A549 (cell line): ENCODE measurements around the gene HPCA. TPM values are rescaled to one million over a fixed set of nuclear protein-coding genes. Genes with fewer than 3 reads are reported as not detected.

Experiments
- ATAC-seq, 2 experiments: fragments of 200-7000 bp in 1 of 2; fragments of >200 bp in 1 of 2; cut with Nextera tagmentation in 1 of 2; cut with Tn5 transposase in 1 of 2; 3 replicates each; pipeline versions ENCODE4 v1.8.0 to v1.9.1; 2018 to 2020; ENCODE audit warnings: mild to moderate bottlenecking in 1 of 2, moderate library complexity in 1 of 2
- CTCF ChIA-PET: fragments of 300-600 bp; sonication (Branson Sonifier 250); formaldehyde crosslinking; extraction: SDS; loops from one replicate; lab custom pipeline; 2021; ENCODE audit warnings: antibody characterized with exemption, inconsistent platforms; lab: Yijun Ruan, JAX
- POLR2A ChIA-PET: fragments of 350-600 bp; formaldehyde crosslinking; extraction: SDS; loops from one replicate; lab custom pipeline; 2021; ENCODE audit warnings: antibody characterized with exemption, inconsistent platforms; lab: Yijun Ruan, JAX
- DNase-seq, 2 experiments: peaks; one replicate each; pipeline versions ENCODE4 v3.0.0 to v3.0.0-alpha.2; 2011 to 2016; ENCODE audit warnings: low read depth in 1 of 2, low spot score in 1 of 2
- FAIRE-seq: peaks from 2 replicates; lab custom pipeline; 2011; peaks lifted over from hg19 to GRCh38; lab: Jason Lieb, UNC
- H3K27ac ChIP-seq, 2 experiments: fragments of >200 bp; sonication (Bioruptor Twin); formaldehyde crosslinking; 3 replicates each; pipeline ENCODE4 v1.5.1; 2016 to 2017
- H3K4me1 ChIP-seq: fragments of >200 bp; sonication (Bioruptor Twin); formaldehyde crosslinking; 3 replicates; pipeline ENCODE4 v1.6.1; 2016
- H3K4me2 ChIP-seq: fragments of >200 bp; sonication (Bioruptor Twin); formaldehyde crosslinking; 3 replicates; pipeline ENCODE4 v1.6.1; 2016
- H3K4me3 ChIP-seq: fragments of >200 bp; sonication (Bioruptor Twin); formaldehyde crosslinking; 3 replicates; pipeline ENCODE4 v1.5.1; 2016
- H3K9me3 ChIP-seq: fragments of >200 bp; sonication (Bioruptor Twin); formaldehyde crosslinking; 3 replicates; pipeline ENCODE4 v1.6.1; 2016
- BHLHE40 ChIP-seq: IDR thresholded peaks from 2 replicates; pipeline ENCODE4 v1.6.1; 2012; ENCODE audit warnings: low read depth, low read length, inconsistent platforms
- CBX8 ChIP-seq: fragments of 200-600 bp; sonication (generic); IDR thresholded peaks from 2 replicates; pipeline ENCODE4 v1.6.1; 2016
- CEBPB ChIP-seq, 2 experiments: fragments of >200 bp in 1 of 2; sonication (Bioruptor Twin) in 1 of 2; formaldehyde crosslinking in 1 of 2; IDR thresholded peaks; 2 replicates each; pipeline ENCODE4 v1.6.1; 2012 to 2016
- CHD4 ChIP-seq: fragments of 200-600 bp; sonication (generic); IDR thresholded peaks from 2 replicates; pipeline ENCODE4 v1.6.1; 2016; ENCODE audit warnings: antibody characterized with exemption, mild to moderate bottlenecking, borderline replicate concordance
- EHMT2 ChIP-seq: fragments of 200-600 bp; sonication (generic); IDR thresholded peaks from 2 replicates; pipeline ENCODE4 v1.6.1; 2016; ENCODE audit warnings: antibody characterized with exemption, low read depth, mild to moderate bottlenecking, moderate library complexity
- FOSL2 ChIP-seq, 2 experiments: fragments of 450-650 bp in 1 of 2; fragments of >200 bp in 1 of 2; sonication (Bioruptor Twin) in 1 of 2; formaldehyde crosslinking; IDR thresholded peaks; 2 replicates each; pipeline versions ENCODE4 v1.5.0 to v1.6.1; 2016 to 2020; ENCODE audit warnings: mild to moderate bottlenecking in 1 of 2, moderate library complexity in 1 of 2
- HDAC2 ChIP-seq: fragments of 200-600 bp; sonication (generic); IDR thresholded peaks from 2 replicates; pipeline ENCODE4 v1.6.1; 2016
- HOXB5 ChIP-seq: fragments of 250-450 bp; sonication (Bioruptor Pico); IDR thresholded peaks from 2 replicates; pipeline ENCODE4 v1.5.0; 2020; ENCODE audit warnings: mild to moderate bottlenecking, moderate library complexity
- JUNB ChIP-seq: fragments of >200 bp; sonication (Bioruptor Twin); formaldehyde crosslinking; IDR thresholded peaks from 2 replicates; pipeline ENCODE4 v1.6.1; 2016
- KDM1A ChIP-seq: fragments of 200-600 bp; sonication (generic); IDR thresholded peaks from 2 replicates; pipeline ENCODE4 v1.6.1; 2016; ENCODE audit warnings: low read depth, mild to moderate bottlenecking
- KDM5A ChIP-seq: fragments of 200-600 bp; sonication (generic); IDR thresholded peaks from 2 replicates; pipeline ENCODE4 v1.6.1; 2016; ENCODE audit warnings: antibody characterized with exemption, mild to moderate bottlenecking
- MAFK ChIP-seq: fragments of 450-650 bp; IDR thresholded peaks from 2 replicates; pipeline ENCODE4 v1.6.1; 2014; ENCODE audit not compliant: partially characterized antibody
- MAZ ChIP-seq: fragments of 150-350 bp; IDR thresholded peaks from 2 replicates; pipeline ENCODE4 v1.6.1; 2014; ENCODE audit warnings: antibody characterized with exemption, low read depth, low read length, borderline replicate concordance
- MYC ChIP-seq: IDR thresholded peaks from 2 replicates; pipeline ENCODE4 v1.6.1; 2012; ENCODE audit warnings: mild to moderate bottlenecking, inconsistent platforms, low read length, improper control_type of control experiment, borderline replicate concordance
- NFE2L2 ChIP-seq: fragments of 150-350 bp; conservative IDR thresholded peaks from 2 replicates; pipeline ENCODE4 v1.6.1; 2014; ENCODE audit warnings: low read length
- PHF8 ChIP-seq: fragments of 200-600 bp; sonication (generic); IDR thresholded peaks from 2 replicates; pipeline ENCODE4 v1.6.1; 2016; ENCODE audit warnings: low read depth, mild to moderate bottlenecking, antibody characterized with exemption, moderate library complexity, borderline replicate concordance
- RAD21 ChIP-seq, 2 experiments: fragments of >200 bp in 1 of 2; sonication (Bioruptor Twin) in 1 of 2; formaldehyde crosslinking in 1 of 2; IDR thresholded peaks in 1 of 2; conservative IDR thresholded peaks in 1 of 2; 2 replicates in 1 of 2; 3 replicates in 1 of 2; pipeline ENCODE4 v1.6.1; 2012 to 2018; ENCODE audit warnings: inconsistent platforms in 1 of 2
- RARB ChIP-seq: fragments of 250-450 bp; sonication (Bioruptor Pico); IDR thresholded peaks from 2 replicates; pipeline ENCODE4 v1.8.0; 2021; ENCODE audit warnings: mild to moderate bottlenecking, moderate library complexity
- RCOR1 ChIP-seq: fragments of 150-350 bp; IDR thresholded peaks from 2 replicates; pipeline ENCODE4 v1.6.1; 2014; ENCODE audit warnings: antibody characterized with exemption, low read length, low read depth
- RFX5 ChIP-seq: fragments of 450-650 bp; IDR thresholded peaks from 2 replicates; pipeline ENCODE4 v1.7.1; 2014; ENCODE audit warnings: antibody characterized with exemption, mild to moderate bottlenecking, moderate library complexity
- SMC3 ChIP-seq: fragments of >200 bp; sonication (Bioruptor Twin); formaldehyde crosslinking; IDR thresholded peaks from 3 replicates; pipeline ENCODE4 v1.6.1; 2018; ENCODE audit warnings: inconsistent platforms
- TFCP2L1 ChIP-seq: fragments of 250-450 bp; sonication (Bioruptor Pico); IDR thresholded peaks from 2 replicates; pipeline ENCODE4 v1.5.0; 2021; ENCODE audit warnings: mild to moderate bottlenecking
- TP53 ChIP-seq: fragments of 250-450 bp; sonication (Bioruptor Pico); IDR thresholded peaks from 2 replicates; pipeline ENCODE4 v1.5.0; 2021; ENCODE audit warnings: mild to moderate bottlenecking, moderate library complexity
- ZC3H11A ChIP-seq: fragments of 450-650 bp; IDR thresholded peaks from 2 replicates; pipeline ENCODE4 v1.6.1; 2014; ENCODE audit warnings: antibody characterized with exemption, mild to moderate bottlenecking
- ZNF302 ChIP-seq: fragments of 250-450 bp; sonication (Bioruptor Pico); IDR thresholded peaks from 2 replicates; pipeline ENCODE4 v1.9.0; 2021; ENCODE audit warnings: inconsistent platforms, mild to moderate bottlenecking, moderate library complexity
- ZSCAN20 ChIP-seq: fragments of 250-450 bp; sonication (Bioruptor Pico); IDR thresholded peaks from 2 replicates; pipeline ENCODE4 v1.8.0; 2022; ENCODE audit warnings: mild to moderate bottlenecking, moderate library complexity
- WGBS: methylation state at CpG from one replicate; pipeline ENCODE4 v1.1.6; 2017; ENCODE audit errors: missing lambda C conversion rate; 5-methylcytosine and 5-hydroxymethylcytosine counted together
- polyA minus RNA-seq: library from RNA; depleted of rRNA, polyadenylated mRNA; stranded (reverse); fragments of >200 nt; gene quantifications from 2 replicates; pipeline ENCODE4 v1.2.3, GENCODE V29; 2011; rRNA and poly(A)+ RNA removed
- polyA plus RNA-seq, 4 experiments: library from polyadenylated mRNA; depleted of rRNA in 3 of 4; stranded (reverse); fragments of >200 nt; fragmentation: RNase III in 1 of 4; extraction: RNeasy Plus Mini Kit Qiagen cat#74134 plus additional on column Dnase treatment in 1 of 4; gene quantifications; 2 replicates in 3 of 4; 3 replicates in 1 of 4; pipeline ENCODE4 v1.2.3, GENCODE V29; 2011 to 2017
- TF ChIP-seq, protein P1 (sequence below): fragments of >200 bp; sonication (Bioruptor Twin); formaldehyde crosslinking; IDR thresholded peaks from 3 replicates; pipeline ENCODE4 v1.6.1; 2016
- TF ChIP-seq, protein P2 (sequence below): fragments of 450-650 bp; IDR thresholded peaks from 2 replicates; pipeline ENCODE4 v1.6.1; 2014; ENCODE audit warnings: antibody characterized with exemption
- TF ChIP-seq, protein P3 (sequence below): fragments of 200-600 bp; sonication (generic); IDR thresholded peaks from 2 replicates; pipeline ENCODE4 v1.6.1; 2016; ENCODE audit warnings: antibody characterized with exemption, mild to moderate bottlenecking, moderate library complexity
- TF ChIP-seq, protein P4 (sequence below): IDR thresholded peaks from 2 replicates; pipeline ENCODE4 v1.6.1; 2012
- TF ChIP-seq, protein P5 (sequence below): IDR thresholded peaks from 2 replicates; pipeline ENCODE4 v1.6.1; 2012
- TF ChIP-seq, protein P6 (sequence below): fragments of 250-450 bp; sonication (Bioruptor Pico); IDR thresholded peaks from 2 replicates; pipeline ENCODE4 v1.5.0; 2020; ENCODE audit warnings: low read depth, mild to moderate bottlenecking, moderate library complexity

Gene HPCA
- polyA plus RNA-seq (2011; rRNA removed) (0.08 and 0.34 TPM in 2 replicates), polyA plus RNA-seq (2017; fragmentation: RNase III; extraction: RNeasy Plus Mini Kit Qiagen cat#74134 plus additional on column Dnase treatment) (0.21 to 0.65 TPM (median 0.30 TPM) in 3 replicates), polyA minus RNA-seq (not detected in 2 replicates)
- 0.08 and 0.13 TPM in 2 replicates for polyA plus RNA-seq (2012; cell fraction: cytosol; rRNA removed)
- 0.13 and 0.20 TPM in 2 replicates for polyA plus RNA-seq (2012; cell fraction: nucleus; rRNA removed)

DNA sequence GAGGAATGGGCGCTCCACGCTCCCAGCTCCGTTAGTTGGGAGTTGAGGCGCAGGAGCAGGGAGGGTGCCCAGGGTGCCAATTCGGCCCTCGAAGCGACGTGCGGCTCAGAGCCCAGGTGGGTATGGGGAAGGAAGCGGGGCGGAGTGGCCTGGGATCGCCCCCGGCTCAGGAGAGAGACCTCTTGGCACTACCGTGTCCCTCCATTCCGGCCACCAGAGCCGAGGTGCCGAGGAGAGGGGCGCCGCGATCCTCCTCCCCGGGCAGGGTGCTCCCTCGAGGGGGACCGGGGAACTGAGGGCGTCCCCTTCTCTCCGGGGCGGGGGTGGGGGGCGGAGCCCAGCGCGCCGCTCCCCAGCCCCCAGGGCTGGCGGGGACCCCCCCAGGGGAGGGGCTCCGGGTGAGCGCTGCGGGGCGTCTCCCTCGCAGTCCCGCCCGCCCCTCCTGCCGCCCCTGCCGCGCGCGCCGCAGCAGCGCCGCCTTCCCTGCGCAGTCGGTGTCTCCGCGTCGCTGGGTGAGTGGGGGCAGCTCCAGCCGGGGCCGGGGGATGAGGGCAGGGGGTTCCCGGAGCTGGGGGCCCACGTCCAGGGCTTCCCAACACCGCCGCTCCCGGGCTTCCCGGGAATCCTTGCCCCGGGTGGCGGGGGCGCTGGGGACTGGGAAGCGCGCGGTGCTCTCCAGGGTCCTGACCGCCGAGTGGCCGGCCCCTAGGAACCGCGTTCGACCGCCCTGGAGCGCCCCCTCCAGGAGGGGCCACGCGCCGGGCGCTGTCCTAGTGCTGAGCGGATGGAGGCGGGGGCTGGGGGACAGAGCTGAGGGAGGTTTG is at the start of gene HPCA:
Gene HPCA, plus strand, starts transcription at position 488 of the 824 bp plus-strand sequence. CDS start 2,408 bp downstream, outside the sequence.
- POLR2A ChIA-PET: interaction anchor here (0.6 kb wide), 1 partner anchor 48 kb away, joined by 4 read pairs; no protein-coding TSS in a partner anchor
- no peak within 1 kb of the TSS for H3K27ac ChIP-seq
- TF ChIP-seq RARB (CRISPR knock-in tag): no peak
- TF ChIP-seq, protein P1, sequence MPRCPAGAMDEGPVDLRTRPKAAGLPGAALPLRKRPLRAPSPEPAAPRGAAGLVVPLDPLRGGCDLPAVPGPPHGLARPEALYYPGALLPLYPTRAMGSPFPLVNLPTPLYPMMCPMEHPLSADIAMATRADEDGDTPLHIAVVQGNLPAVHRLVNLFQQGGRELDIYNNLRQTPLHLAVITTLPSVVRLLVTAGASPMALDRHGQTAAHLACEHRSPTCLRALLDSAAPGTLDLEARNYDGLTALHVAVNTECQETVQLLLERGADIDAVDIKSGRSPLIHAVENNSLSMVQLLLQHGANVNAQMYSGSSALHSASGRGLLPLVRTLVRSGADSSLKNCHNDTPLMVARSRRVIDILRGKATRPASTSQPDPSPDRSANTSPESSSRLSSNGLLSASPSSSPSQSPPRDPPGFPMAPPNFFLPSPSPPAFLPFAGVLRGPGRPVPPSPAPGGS: no peak
- no peak for TF ChIP-seq NFE2L2
- TF ChIP-seq MAFK: no peak
- no peak for TF ChIP-seq RFX5
- no peak for TF ChIP-seq RCOR1
- TF ChIP-seq, protein P2, sequence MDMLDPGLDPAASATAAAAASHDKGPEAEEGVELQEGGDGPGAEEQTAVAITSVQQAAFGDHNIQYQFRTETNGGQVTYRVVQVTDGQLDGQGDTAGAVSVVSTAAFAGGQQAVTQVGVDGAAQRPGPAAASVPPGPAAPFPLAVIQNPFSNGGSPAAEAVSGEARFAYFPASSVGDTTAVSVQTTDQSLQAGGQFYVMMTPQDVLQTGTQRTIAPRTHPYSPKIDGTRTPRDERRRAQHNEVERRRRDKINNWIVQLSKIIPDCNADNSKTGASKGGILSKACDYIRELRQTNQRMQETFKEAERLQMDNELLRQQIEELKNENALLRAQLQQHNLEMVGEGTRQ: no peak
- no peak for TF ChIP-seq CEBPB (IDR thresholded peaks at IDR 0.05)
- no peak for TF ChIP-seq TP53
- TF ChIP-seq PHF8: no peak
- TF ChIP-seq EHMT2: peak; percentile 92
- TF ChIP-seq KDM1A: no peak
- no peak for TF ChIP-seq ZC3H11A
- TF ChIP-seq MAZ: 0 out of 2 replicates have a peak, but pooled peaks have one; percentile 36
- TF ChIP-seq KDM5A: no peak
- TF ChIP-seq, protein P3, sequence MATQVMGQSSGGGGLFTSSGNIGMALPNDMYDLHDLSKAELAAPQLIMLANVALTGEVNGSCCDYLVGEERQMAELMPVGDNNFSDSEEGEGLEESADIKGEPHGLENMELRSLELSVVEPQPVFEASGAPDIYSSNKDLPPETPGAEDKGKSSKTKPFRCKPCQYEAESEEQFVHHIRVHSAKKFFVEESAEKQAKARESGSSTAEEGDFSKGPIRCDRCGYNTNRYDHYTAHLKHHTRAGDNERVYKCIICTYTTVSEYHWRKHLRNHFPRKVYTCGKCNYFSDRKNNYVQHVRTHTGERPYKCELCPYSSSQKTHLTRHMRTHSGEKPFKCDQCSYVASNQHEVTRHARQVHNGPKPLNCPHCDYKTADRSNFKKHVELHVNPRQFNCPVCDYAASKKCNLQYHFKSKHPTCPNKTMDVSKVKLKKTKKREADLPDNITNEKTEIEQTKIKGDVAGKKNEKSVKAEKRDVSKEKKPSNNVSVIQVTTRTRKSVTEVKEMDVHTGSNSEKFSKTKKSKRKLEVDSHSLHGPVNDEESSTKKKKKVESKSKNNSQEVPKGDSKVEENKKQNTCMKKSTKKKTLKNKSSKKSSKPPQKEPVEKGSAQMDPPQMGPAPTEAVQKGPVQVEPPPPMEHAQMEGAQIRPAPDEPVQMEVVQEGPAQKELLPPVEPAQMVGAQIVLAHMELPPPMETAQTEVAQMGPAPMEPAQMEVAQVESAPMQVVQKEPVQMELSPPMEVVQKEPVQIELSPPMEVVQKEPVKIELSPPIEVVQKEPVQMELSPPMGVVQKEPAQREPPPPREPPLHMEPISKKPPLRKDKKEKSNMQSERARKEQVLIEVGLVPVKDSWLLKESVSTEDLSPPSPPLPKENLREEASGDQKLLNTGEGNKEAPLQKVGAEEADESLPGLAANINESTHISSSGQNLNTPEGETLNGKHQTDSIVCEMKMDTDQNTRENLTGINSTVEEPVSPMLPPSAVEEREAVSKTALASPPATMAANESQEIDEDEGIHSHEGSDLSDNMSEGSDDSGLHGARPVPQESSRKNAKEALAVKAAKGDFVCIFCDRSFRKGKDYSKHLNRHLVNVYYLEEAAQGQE: peak; percentile 99
- TF ChIP-seq, protein P4, sequence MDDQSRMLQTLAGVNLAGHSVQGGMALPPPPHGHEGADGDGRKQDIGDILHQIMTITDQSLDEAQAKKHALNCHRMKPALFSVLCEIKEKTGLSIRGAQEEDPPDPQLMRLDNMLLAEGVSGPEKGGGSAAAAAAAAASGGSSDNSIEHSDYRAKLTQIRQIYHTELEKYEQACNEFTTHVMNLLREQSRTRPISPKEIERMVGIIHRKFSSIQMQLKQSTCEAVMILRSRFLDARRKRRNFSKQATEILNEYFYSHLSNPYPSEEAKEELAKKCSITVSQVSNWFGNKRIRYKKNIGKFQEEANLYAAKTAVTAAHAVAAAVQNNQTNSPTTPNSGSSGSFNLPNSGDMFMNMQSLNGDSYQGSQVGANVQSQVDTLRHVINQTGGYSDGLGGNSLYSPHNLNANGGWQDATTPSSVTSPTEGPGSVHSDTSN: no peak
- no peak for TF ChIP-seq ZNF302
- TF ChIP-seq, protein P5, sequence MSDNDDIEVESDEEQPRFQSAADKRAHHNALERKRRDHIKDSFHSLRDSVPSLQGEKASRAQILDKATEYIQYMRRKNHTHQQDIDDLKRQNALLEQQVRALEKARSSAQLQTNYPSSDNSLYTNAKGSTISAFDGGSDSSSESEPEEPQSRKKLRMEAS: no peak
- 0 out of 3 replicates have a peak, but pooled peaks have one; percentile 12 for TF ChIP-seq SMC3
- TF ChIP-seq HDAC2: no peak
- peak; percentile 93 for TF ChIP-seq HOXB5
- TF ChIP-seq CHD4: no peak
- TF ChIP-seq MYC: no peak
- TF ChIP-seq ZSCAN20 (CRISPR knock-in tag): peak; percentile 80; the same call in 1 of the 2 replicates
- TF ChIP-seq JUNB: no peak
- no peak for TF ChIP-seq BHLHE40
- no peak for TF ChIP-seq CBX8
- peak in 1 of 2 experiments; percentile 17; a peak in 3 of 5 replicates for TF ChIP-seq RAD21 (conservative IDR thresholded peaks at IDR 0.05 in 1 of 2, IDR thresholded peaks at IDR 0.05 in 1 of 2)
- TF ChIP-seq, protein P6, sequence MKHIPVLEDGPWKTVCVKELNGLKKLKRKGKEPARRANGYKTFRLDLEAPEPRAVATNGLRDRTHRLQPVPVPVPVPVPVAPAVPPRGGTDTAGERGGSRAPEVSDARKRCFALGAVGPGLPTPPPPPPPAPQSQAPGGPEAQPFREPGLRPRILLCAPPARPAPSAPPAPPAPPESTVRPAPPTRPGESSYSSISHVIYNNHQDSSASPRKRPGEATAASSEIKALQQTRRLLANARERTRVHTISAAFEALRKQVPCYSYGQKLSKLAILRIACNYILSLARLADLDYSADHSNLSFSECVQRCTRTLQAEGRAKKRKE (CRISPR knock-in tag): peak; percentile 88
- TF ChIP-seq FOSL2 (IDR thresholded peaks at IDR 0.05): no peak
- TF ChIP-seq FOSL2 (CRISPR knock-in tag; IDR thresholded peaks at IDR 0.05): no peak
- no peak for TF ChIP-seq TFCP2L1 (CRISPR knock-in tag)

More for the DNA sequence above, at the start of gene HPCA:
- Histone ChIP-seq H3K9me3 (no peaks in the 10 kb centered on the region), H3K4me1 (peaks cover 4% of the 10 kb centered on the region; the same call in 1 of the 3 replicates), H3K4me2 (peak within 1 kb of the TSS; percentile 80), H3K4me3 (peak within 1 kb of the TSS; percentile 36; the same call in 2 of the 3 replicates)
- DNase-seq (peak; percentile 38), ATAC-seq (peak; percentile 67 to 90), FAIRE-seq (no peak)
- 61% methylated on average over 14 of the region's 79 CpGs for WGBS
- CTCF ChIA-PET: interaction anchor here (1.0 to 5.3 kb wide), 12 partner anchors 10 to 486 kb away, joined by 3 to 30 read pairs (median 5); no protein-coding TSS in a partner anchor
